NCI-H1048 (cell line): Measurements from ENCODE around the gene SLC22A5.
"Not testable (repeated sequence)": the region's sequence is repeated elsewhere in the genome, so short reads cannot be mapped to it uniquely, and the experiment has no call there.

Source experiments
- DNase-seq: peaks from one replicate; lab custom pipeline; 2025; lab: John Stamatoyannopoulos, UW

Gene SLC22A5

GRCh38 chr5:132414634-132415378 is 45.3 kb downstream of the SLC22A5 start:
- DNase-seq: no peak

GRCh38 chr5:132415516-132415915 is 46.0 kb downstream of the SLC22A5 start:
- not testable (repeated sequence) for DNase-seq

GRCh38 chr5:132416306-132417009 is 46.9 kb downstream of the SLC22A5 start:
- no peak for DNase-seq

GRCh38 chr5:132417010-132417439 is 47.5 kb downstream of the SLC22A5 start:
- no peak for DNase-seq

- DNase-seq: no peak
Measured at GRCh38 chr5:132417461-132417860, 48.0 kb downstream of the SLC22A5 start.

- DNase-seq: no peak
Measured at GRCh38 chr5:132417889-132418485, 48.5 kb downstream of the SLC22A5 start.

GRCh38 chr5:132418881-132419280 is 49.4 kb downstream of the SLC22A5 start:
- DNase-seq: no peak

GRCh38 chr5:132419502-132420468 is 50.3 kb downstream of the SLC22A5 start:
- DNase-seq: peak; percentile 34

GRCh38 chr5:132420706-132421272 is 51.3 kb downstream of the SLC22A5 start:
- DNase-seq: no peak

- DNase-seq: no peak
Measured at GRCh38 chr5:132421462-132421861, 52.0 kb downstream of the SLC22A5 start.

- DNase-seq: no peak
Measured at GRCh38 chr5:132422720-132423437, 53.4 kb downstream of the SLC22A5 start.

- DNase-seq: no peak
Measured at GRCh38 chr5:132423438-132423898, 54.0 kb downstream of the SLC22A5 start.

- DNase-seq: no peak
Measured at GRCh38 chr5:132424167-132424880, 54.8 kb downstream of the SLC22A5 start.

GRCh38 chr5:132425009-132425937 is 55.8 kb downstream of the SLC22A5 start:
- DNase-seq: no peak

GRCh38 chr5:132425975-132426524 is 56.5 kb downstream of the SLC22A5 start:
- no peak for DNase-seq

- no peak for DNase-seq
Measured at GRCh38 chr5:132426525-132427138, 57.1 kb downstream of the SLC22A5 start.

GRCh38 chr5:132427281-132428146 is 58.0 kb downstream of the SLC22A5 start:
- no peak for DNase-seq
